ENCODE results near the gene NPC2. TPM values are rescaled to one million over a fixed set of nuclear protein-coding genes. Genes with fewer than 3 reads are reported as not detected.
"Not testable (repeated sequence)": the region's sequence is repeated elsewhere in the genome, so short reads cannot be mapped to it uniquely, and the experiment has no call there.

NPC2 gene
- total and polyA plus RNA-seq, 4 donors, result 204 to 389 (median 261) TPM

DNA sequence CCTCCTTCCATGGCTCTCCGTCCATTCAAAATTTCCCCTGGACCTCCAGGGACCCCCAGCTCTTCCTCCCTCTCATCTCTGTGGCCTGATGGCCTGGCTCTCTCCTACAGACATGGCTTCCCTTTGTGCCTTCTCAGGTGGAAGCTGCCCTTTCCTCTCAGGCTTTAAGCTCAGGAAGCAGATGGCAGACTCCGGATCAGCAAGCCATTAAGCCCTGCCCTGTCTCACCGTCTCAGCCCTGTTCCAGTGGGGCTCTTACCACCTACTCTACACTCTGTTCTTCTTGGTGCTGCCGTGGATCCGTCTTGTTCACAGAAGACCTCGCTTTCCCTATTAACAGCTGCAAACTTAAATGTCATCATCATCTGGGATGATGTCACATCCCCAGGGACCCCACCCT lies 33.1 kb downstream of the NPC2 start:
- no peaks in the 10 kb centered on the region for H3K36me3 ChIP-seq (ENCODE audit: control insufficient read depth in 1 of 2, insufficient read depth in 2 of 2, low read length in 1 of 2)
- H3K27ac ChIP-seq (ENCODE audit: low read depth in 1 of 2, low read length in 2 of 2), result no peak overlapping the region
- 82 to 89% methylated on average over 6 of the region's 6 CpGs for WGBS, 2 donors
- no peak overlapping the region for H3K4me3 ChIP-seq (ENCODE audit: low read length in 2 of 2)
- no peaks in the 10 kb centered on the region for H3K9me3 ChIP-seq (ENCODE audit: control insufficient read depth, low read length)
- intact Hi-C loops (cut with DNase I), result no loop called here
- H3K27me3 ChIP-seq (ENCODE audit: control insufficient read depth in 1 of 2, insufficient read depth in 2 of 2, low read length in 1 of 2), result no peaks in the 10 kb centered on the region
- no peaks in the 10 kb centered on the region for H3K4me1 ChIP-seq (ENCODE audit: control insufficient read depth in 1 of 2, insufficient read depth in 2 of 2, low read length in 2 of 2)
- ATAC-seq (ENCODE audit: low FRiP score), result no peak
- DNase-seq, result no peak

GRCh38 chr14:74459289-74459946 lies 33.7 kb downstream of the NPC2 start:
- intact Hi-C loops (cut with DNase I), result no loop called here
- Histone ChIP-seq H3K36me3 (ENCODE audit: control insufficient read depth in 1 of 2, insufficient read depth in 2 of 2, low read length in 1 of 2) (no peaks in the 10 kb centered on the region), H3K27me3 (ENCODE audit: control insufficient read depth in 1 of 2, insufficient read depth in 2 of 2, low read length in 1 of 2) (no peaks in the 10 kb centered on the region), H3K4me3 (ENCODE audit: low read length in 2 of 2) (no peak overlapping the region), H3K27ac (ENCODE audit: low read depth in 1 of 2, low read length in 2 of 2) (no peak overlapping the region), H3K4me1 (ENCODE audit: control insufficient read depth in 1 of 2, insufficient read depth in 2 of 2, low read length in 2 of 2) (no peaks in the 10 kb centered on the region), H3K9me3 (ENCODE audit: control insufficient read depth, low read length) (no peaks in the 10 kb centered on the region)
- WGBS, 2 donors, result 57 to 61% methylated on average over 10 of the region's 10 CpGs
- peak; percentile 59 for ATAC-seq (ENCODE audit: low FRiP score)
- peak in 1 of 2 donors; percentile 57 for DNase-seq

DNA sequence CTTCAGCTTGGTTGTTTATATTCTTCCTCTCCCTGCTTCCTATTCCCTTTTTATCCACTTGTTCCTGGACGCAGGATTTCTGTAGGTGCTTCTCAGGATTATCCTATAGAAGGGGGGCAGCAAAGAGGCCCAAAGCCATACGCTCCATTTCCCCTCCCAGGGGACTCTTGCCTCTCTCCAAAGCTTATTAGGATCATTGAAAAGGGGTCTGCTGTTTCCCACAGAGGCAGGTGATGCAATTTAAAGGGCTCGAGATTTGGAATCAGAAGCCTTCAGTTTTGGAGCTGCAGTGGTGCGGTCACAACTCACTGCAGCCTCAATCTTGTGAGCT lies 35.6 kb downstream of the NPC2 start:
- no peaks in the 10 kb centered on the region for H3K27me3 ChIP-seq (ENCODE audit: control insufficient read depth in 1 of 2, insufficient read depth in 2 of 2, low read length in 1 of 2)
- no peak for ATAC-seq (ENCODE audit: low FRiP score)
- no peaks in the 10 kb centered on the region for H3K4me1 ChIP-seq (ENCODE audit: control insufficient read depth in 1 of 2, insufficient read depth in 2 of 2, low read length in 2 of 2)
- no peak overlapping the region for H3K4me3 ChIP-seq (ENCODE audit: low read length in 2 of 2)
- WGBS, 2 donors, result 62 to 72% methylated on average over 4 of the region's 4 CpGs
- no peak for DNase-seq
- H3K9me3 ChIP-seq (ENCODE audit: control insufficient read depth, low read length), result no peaks in the 10 kb centered on the region
- no peaks in the 10 kb centered on the region for H3K36me3 ChIP-seq (ENCODE audit: control insufficient read depth in 1 of 2, insufficient read depth in 2 of 2, low read length in 1 of 2)
- no peak overlapping the region for H3K27ac ChIP-seq (ENCODE audit: low read depth in 1 of 2, low read length in 2 of 2)
- intact Hi-C loops (cut with DNase I), result no loop called here

GRCh38 chr14:74456684-74457564 lies 36.2 kb downstream of the NPC2 start:
- DNase-seq (no peak), ATAC-seq (ENCODE audit: low FRiP score) (no peak)
- intact Hi-C loops (cut with DNase I), result no loop called here
- H3K9me3 ChIP-seq (ENCODE audit: control insufficient read depth, low read length), result no peaks in the 10 kb centered on the region
- H3K27me3 ChIP-seq (ENCODE audit: control insufficient read depth in 1 of 2, insufficient read depth in 2 of 2, low read length in 1 of 2), result no peaks in the 10 kb centered on the region
- H3K4me1 ChIP-seq (ENCODE audit: control insufficient read depth in 1 of 2, insufficient read depth in 2 of 2, low read length in 2 of 2), result no peaks in the 10 kb centered on the region
- 66 to 73% methylated on average over 17 of the region's 17 CpGs for WGBS, 2 donors
- H3K27ac ChIP-seq (ENCODE audit: low read depth in 1 of 2, low read length in 2 of 2), result no peak overlapping the region
- H3K4me3 ChIP-seq (ENCODE audit: low read length in 2 of 2), result no peak overlapping the region
- H3K36me3 ChIP-seq (ENCODE audit: control insufficient read depth in 1 of 2, insufficient read depth in 2 of 2, low read length in 1 of 2), result no peaks in the 10 kb centered on the region

DNA sequence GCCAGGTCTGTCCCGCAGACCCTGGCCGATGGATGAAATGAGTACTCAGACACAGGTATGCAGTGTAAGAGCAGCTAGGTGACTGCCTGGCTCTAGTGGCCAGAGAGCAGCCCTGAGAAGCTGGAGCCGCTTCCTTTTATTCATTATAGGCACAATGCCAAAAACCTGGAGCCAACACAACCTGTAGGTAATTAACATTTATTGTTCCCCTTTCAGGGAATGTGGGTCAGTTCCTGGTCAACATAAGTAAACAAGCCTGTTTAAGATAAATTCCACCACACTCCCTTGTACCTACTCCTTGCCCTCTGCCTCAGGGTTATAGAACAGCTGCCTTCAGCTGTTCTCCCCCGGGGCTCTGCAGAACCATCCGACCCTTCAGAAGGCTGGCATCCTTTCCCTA lies 38.7 kb downstream of the NPC2 start:
- WGBS, 2 donors, result 81 to 85% methylated on average over 5 of the region's 5 CpGs
- H3K27me3 ChIP-seq (ENCODE audit: control insufficient read depth in 1 of 2, insufficient read depth in 2 of 2, low read length in 1 of 2); DNase-seq; intact Hi-C loops (cut with DNase I); H3K4me1 ChIP-seq (ENCODE audit: control insufficient read depth in 1 of 2, insufficient read depth in 2 of 2, low read length in 2 of 2); H3K36me3 ChIP-seq (ENCODE audit: control insufficient read depth in 1 of 2, insufficient read depth in 2 of 2, low read length in 1 of 2); ATAC-seq (ENCODE audit: low FRiP score); H3K9me3 ChIP-seq (ENCODE audit: control insufficient read depth, low read length); H3K27ac ChIP-seq (ENCODE audit: low read depth in 1 of 2, low read length in 2 of 2); H3K4me3 ChIP-seq (ENCODE audit: low read length in 2 of 2): not testable (repeated sequence)

DNA sequence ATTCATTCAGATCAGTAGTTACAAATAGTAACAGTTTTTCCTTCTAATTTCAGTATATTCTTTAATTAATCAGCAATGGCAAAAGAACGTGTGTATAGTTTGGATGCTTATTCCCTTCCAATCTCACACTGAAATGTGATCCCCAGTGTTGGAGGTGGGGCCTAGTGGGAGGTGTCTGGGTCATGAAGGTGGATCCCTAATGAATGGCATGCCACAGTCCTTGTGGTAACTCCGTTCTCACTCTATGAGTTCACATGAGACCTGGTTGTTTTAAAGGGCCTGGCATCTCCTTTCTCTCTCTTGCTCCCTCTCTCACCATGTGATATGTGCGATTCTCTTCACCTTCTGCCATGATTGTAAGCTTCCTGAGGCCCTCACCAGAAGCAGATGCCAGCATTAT lies 48.2 kb downstream of the NPC2 start:
- WGBS, 2 donors, result 25 to 46% methylated on average over 3 of the region's 3 CpGs
- no peaks in the 10 kb centered on the region for H3K9me3 ChIP-seq (ENCODE audit: control insufficient read depth, low read length)
- no peaks in the 10 kb centered on the region for H3K4me1 ChIP-seq (ENCODE audit: control insufficient read depth in 1 of 2, insufficient read depth in 2 of 2, low read length in 2 of 2)
- DNase-seq, result no peak
- intact Hi-C loops (cut with DNase I), result no loop called here
- ATAC-seq (ENCODE audit: low FRiP score), result no peak
- H3K27me3 ChIP-seq (ENCODE audit: control insufficient read depth in 1 of 2, insufficient read depth in 2 of 2, low read length in 1 of 2), result no peaks in the 10 kb centered on the region
- H3K27ac ChIP-seq (ENCODE audit: low read depth in 1 of 2, low read length in 2 of 2), result no peak overlapping the region
- no peaks in the 10 kb centered on the region for H3K36me3 ChIP-seq (ENCODE audit: control insufficient read depth in 1 of 2, insufficient read depth in 2 of 2, low read length in 1 of 2)
- no peak overlapping the region for H3K4me3 ChIP-seq (ENCODE audit: low read length in 2 of 2)

DNA sequence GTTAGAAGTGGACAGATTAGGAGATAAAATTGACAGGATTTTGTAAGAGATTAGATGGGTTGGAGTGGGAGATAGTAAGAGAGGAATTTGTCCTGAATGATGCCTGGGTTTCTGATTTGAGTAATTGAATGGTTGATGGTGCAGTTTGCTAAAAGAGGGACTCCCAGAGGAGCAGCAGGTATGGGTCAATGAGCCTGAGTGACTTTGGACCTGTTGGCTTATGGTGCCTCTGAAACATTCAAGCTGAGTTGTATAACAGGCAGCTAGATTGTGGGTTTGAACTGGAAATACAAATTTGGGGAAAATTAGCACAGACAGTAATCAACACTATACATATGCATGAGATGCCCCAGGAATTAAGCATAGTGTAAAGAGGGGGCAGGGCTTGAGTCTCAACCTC lies 50.3 kb downstream of the NPC2 start:
- no peaks in the 10 kb centered on the region for H3K27me3 ChIP-seq (ENCODE audit: control insufficient read depth in 1 of 2, insufficient read depth in 2 of 2, low read length in 1 of 2)
- ATAC-seq (ENCODE audit: low FRiP score), result no peak
- H3K9me3 ChIP-seq (ENCODE audit: control insufficient read depth, low read length), result no peaks in the 10 kb centered on the region
- no peak for DNase-seq
- H3K4me1 ChIP-seq (ENCODE audit: control insufficient read depth in 1 of 2, insufficient read depth in 2 of 2, low read length in 2 of 2), result no peaks in the 10 kb centered on the region
- H3K4me3 ChIP-seq (ENCODE audit: low read length in 2 of 2), result no peak overlapping the region
- no peak overlapping the region for H3K27ac ChIP-seq (ENCODE audit: low read depth in 1 of 2, low read length in 2 of 2)
- intact Hi-C loops (cut with DNase I), result no loop called here
- H3K36me3 ChIP-seq (ENCODE audit: control insufficient read depth in 1 of 2, insufficient read depth in 2 of 2, low read length in 1 of 2), result no peaks in the 10 kb centered on the region

DNA sequence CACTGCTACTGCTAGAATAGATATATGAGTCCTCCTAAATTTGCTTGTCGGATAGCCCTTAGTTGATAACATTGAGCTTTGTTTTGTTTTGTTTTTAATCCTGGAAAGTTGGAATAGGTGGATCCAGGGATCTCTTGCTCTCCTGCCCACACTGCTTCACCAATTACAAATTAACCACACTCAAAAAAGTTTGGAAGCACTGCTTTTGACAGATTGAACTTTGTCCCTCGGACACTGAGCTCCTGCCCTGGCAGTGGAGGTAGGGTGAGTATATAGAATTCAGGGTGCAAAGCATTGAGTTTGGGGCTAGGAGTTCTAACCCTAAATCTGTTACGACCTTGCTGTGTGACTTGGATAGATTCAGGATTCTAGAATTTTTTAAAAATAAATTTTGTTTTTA lies 52.0 kb downstream of the NPC2 start:
- ATAC-seq (ENCODE audit: low FRiP score) (no peak), DNase-seq (no peak)
- H3K27me3 ChIP-seq (ENCODE audit: control insufficient read depth in 1 of 2, insufficient read depth in 2 of 2, low read length in 1 of 2), result no peaks in the 10 kb centered on the region
- no peaks in the 10 kb centered on the region for H3K4me1 ChIP-seq (ENCODE audit: control insufficient read depth in 1 of 2, insufficient read depth in 2 of 2, low read length in 2 of 2)
- no peak overlapping the region for H3K4me3 ChIP-seq (ENCODE audit: low read length in 2 of 2)
- intact Hi-C loops (cut with DNase I), result no loop called here
- no peaks in the 10 kb centered on the region for H3K36me3 ChIP-seq (ENCODE audit: control insufficient read depth in 1 of 2, insufficient read depth in 2 of 2, low read length in 1 of 2)
- H3K9me3 ChIP-seq (ENCODE audit: control insufficient read depth, low read length), result no peaks in the 10 kb centered on the region
- 78 to 79% methylated on average over 3 of the region's 3 CpGs for WGBS, 2 donors
- H3K27ac ChIP-seq (ENCODE audit: low read depth in 1 of 2, low read length in 2 of 2), result no peak overlapping the region

DNA sequence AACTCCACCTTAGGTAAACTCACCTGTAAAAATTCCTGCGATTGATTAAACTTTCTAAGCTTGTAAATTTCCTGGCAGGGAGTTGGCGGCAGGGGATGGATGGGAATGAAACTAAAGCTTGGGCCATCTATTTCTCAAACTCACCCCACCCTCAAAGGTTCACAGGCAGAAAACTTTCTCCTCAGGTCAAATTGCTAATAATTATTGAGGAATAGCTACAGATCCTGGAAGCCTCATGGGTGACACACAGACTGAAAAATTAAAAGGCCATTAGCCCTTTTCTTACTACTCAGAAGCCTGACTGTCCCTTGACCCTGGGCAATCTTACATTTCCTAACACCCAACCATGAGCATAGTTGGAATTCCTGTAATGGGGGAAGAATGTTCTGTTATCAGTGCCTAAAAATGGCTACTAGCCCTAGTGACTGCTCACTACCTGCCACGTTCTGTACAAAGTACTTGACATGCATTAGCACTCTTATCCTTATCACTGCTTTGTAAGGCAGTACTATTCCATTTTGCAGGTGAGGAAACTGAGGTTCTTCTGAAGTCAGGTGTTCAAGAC lies 54.7 kb downstream of the NPC2 start:
- H3K27ac ChIP-seq (ENCODE audit: low read depth in 1 of 2, low read length in 2 of 2), result no peak overlapping the region
- H3K4me1 ChIP-seq (ENCODE audit: control insufficient read depth in 1 of 2, insufficient read depth in 2 of 2, low read length in 2 of 2), result no peaks in the 10 kb centered on the region
- intact Hi-C loops (cut with DNase I), result no loop called here
- H3K4me3 ChIP-seq (ENCODE audit: low read length in 2 of 2), result no peak overlapping the region
- DNase-seq (no peak), ATAC-seq (ENCODE audit: low FRiP score) (no peak)
- WGBS, 2 donors, result 56 to 59% methylated on average over 3 of the region's 3 CpGs
- no peaks in the 10 kb centered on the region for H3K9me3 ChIP-seq (ENCODE audit: control insufficient read depth, low read length)
- H3K36me3 ChIP-seq (ENCODE audit: control insufficient read depth in 1 of 2, insufficient read depth in 2 of 2, low read length in 1 of 2), result no peaks in the 10 kb centered on the region
- no peaks in the 10 kb centered on the region for H3K27me3 ChIP-seq (ENCODE audit: control insufficient read depth in 1 of 2, insufficient read depth in 2 of 2, low read length in 1 of 2)

Measured in aorta (tissue), 5 donors.